GM12872 (cell line): Measurements from ENCODE around the gene GRAP2.

Experiments
- CTCF ChIP-seq: IDR thresholded peaks from 3 replicates; pipeline ENCODE4 v1.5.1; 2011; ENCODE audit warnings: low read depth, mild to moderate bottlenecking, low read length, moderate library complexity; ENCODE audit not compliant: insufficient read depth

GRAP2 gene

GRCh38 chr22:39906207-39906606 lies 5.3 kb downstream of the GRAP2 start:
- no peak for TF ChIP-seq CTCF

- no peak for TF ChIP-seq CTCF
Measured at GRCh38 chr22:39907047-39907446, 6.2 kb downstream of the GRAP2 start.

GRCh38 chr22:39907605-39908097 lies 6.8 kb downstream of the GRAP2 start:
- no peak for TF ChIP-seq CTCF

GRCh38 chr22:39908136-39908535 lies 7.3 kb downstream of the GRAP2 start:
- TF ChIP-seq CTCF = no peak

GRCh38 chr22:39908737-39909136 lies 7.9 kb downstream of the GRAP2 start:
- no peak for TF ChIP-seq CTCF

- TF ChIP-seq CTCF = no peak
Measured at GRCh38 chr22:39910876-39911613, 10.2 kb downstream of the GRAP2 start.

- TF ChIP-seq CTCF = no peak
Measured at GRCh38 chr22:39913321-39913720, 12.4 kb downstream of the GRAP2 start.
